Endothelial cell of umbilical vein (primary cell): ENCODE results near the gene FLNB. TPM values are rescaled to one million over a fixed set of nuclear protein-coding genes. Genes with fewer than 3 reads are reported as not detected.

ENCODE experiments used
- BruUV-seq: library from RNA; stranded (reverse); fragments of 400-500 nt; replicated peaks from 2 replicates; lab custom pipeline; 2021; lab: Mats Ljungman, UMichigan
- CTCF ChIA-PET: fragments of 300-600, 350-600 bp; sonication (Branson Sonifier 250); formaldehyde crosslinking; loops from one replicate; lab custom pipeline; 2021; ENCODE audit warnings: antibody characterized with exemption, inconsistent platforms; lab: Charles Lee
- POLR2A ChIA-PET: fragments of 300-600, 350-600 bp; sonication (Branson Sonifier 250); formaldehyde crosslinking; loops from one replicate; lab custom pipeline; 2021; ENCODE audit warnings: antibody characterized with exemption, inconsistent platforms; lab: Charles Lee
- DNase-seq: peaks from one replicate; pipeline ENCODE4 v3.0.0-alpha.2; 2011; ENCODE audit warnings: low read depth, low spot score
- FAIRE-seq: peaks from 2 replicates; lab custom pipeline; 2011; peaks lifted over from hg19 to GRCh38; lab: Jason Lieb, UNC
- H2AFZ ChIP-seq: 2 replicates; pipeline ENCODE4 v1.6.0; 2012; ENCODE audit warnings: low read depth, low read length, control low read depth, inconsistent platforms
- H3K27ac ChIP-seq: 2 replicates; pipeline ENCODE4 v1.5.1; 2011; ENCODE audit warnings: low read depth, mild to moderate bottlenecking, control low read depth, low read length, moderate library complexity; ENCODE audit not compliant: insufficient read depth
- H3K27me3 ChIP-seq, 2 experiments: 2 replicates each; pipeline versions ENCODE4 v1.6.0 to v1.6.1; 2011; ENCODE audit warnings: low read length in 2 of 2, mixed read lengths in 1 of 2; ENCODE audit not compliant: control insufficient read depth in 2 of 2, insufficient read depth in 2 of 2
- H3K36me3 ChIP-seq, 2 experiments: 2 replicates in 1 of 2; 3 replicates in 1 of 2; pipeline ENCODE4 v1.5.1; 2011; ENCODE audit warnings: low read length in 2 of 2, mild to moderate bottlenecking in 1 of 2, moderate library complexity in 1 of 2; ENCODE audit not compliant: control insufficient read depth in 2 of 2, insufficient read depth in 2 of 2; ENCODE audit errors: extremely low read depth in 1 of 2
- H3K4me1 ChIP-seq: 3 replicates; pipeline ENCODE4 v1.5.1; 2011; ENCODE audit warnings: mild to moderate bottlenecking, low read length; ENCODE audit not compliant: control insufficient read depth, insufficient read depth; ENCODE audit errors: extremely low read depth
- H3K4me2 ChIP-seq: 2 replicates; pipeline ENCODE4 v1.6.1; 2011; ENCODE audit warnings: low read length, control low read depth, mixed read lengths; ENCODE audit not compliant: insufficient read depth
- H3K4me3 ChIP-seq, 3 experiments: fragments of 200-600 bp in 1 of 3; sonication (generic), shearing (Covaris generic) in 1 of 3; replicated peaks in 1 of 3; 2 replicates each; pipeline ENCODE4 v1.5.1; 2011 to 2016; ENCODE audit warnings: control low read depth in 3 of 3, low read length in 3 of 3, mild to moderate bottlenecking in 2 of 3, inconsistent platforms in 1 of 3, low read depth in 1 of 3, moderate library complexity in 1 of 3; ENCODE audit not compliant: insufficient read depth in 1 of 3
- H3K79me2 ChIP-seq: 2 replicates; pipeline ENCODE4 v1.6.0; 2012; ENCODE audit warnings: low read length, inconsistent platforms; ENCODE audit not compliant: control insufficient read depth, insufficient read depth
- H3K9ac ChIP-seq: replicated peaks from 2 replicates; pipeline ENCODE3; 2011; ENCODE audit warnings: low read length, control low read depth; ENCODE audit not compliant: insufficient read depth; ENCODE audit errors: extremely low read depth
- H3K9me1 ChIP-seq: replicated peaks from 3 replicates; pipeline ENCODE4 v1.6.0; 2011; ENCODE audit warnings: mild to moderate bottlenecking, low read length; ENCODE audit not compliant: control insufficient read depth, insufficient read depth; ENCODE audit errors: extremely low read depth
- H3K9me3 ChIP-seq: replicated peaks from 2 replicates; pipeline ENCODE4 v1.5.1; 2012; ENCODE audit warnings: low read length, inconsistent platforms; ENCODE audit not compliant: control insufficient read depth, insufficient read depth
- H4K20me1 ChIP-seq: replicated peaks from 2 replicates; pipeline ENCODE3; 2011; ENCODE audit warnings: mild to moderate bottlenecking, low read length; ENCODE audit not compliant: control insufficient read depth, insufficient read depth; ENCODE audit errors: extremely low read depth
- EZH2 ChIP-seq: IDR thresholded peaks from 2 replicates; pipeline ENCODE4 v1.6.1; 2012; ENCODE audit warnings: borderline replicate concordance, low read depth, mild to moderate bottlenecking, moderate library complexity, low read length, inconsistent platforms; ENCODE audit not compliant: severe bottlenecking
- FOS ChIP-seq: IDR thresholded peaks from 2 replicates; pipeline ENCODE4 v1.6.1; 2011; ENCODE audit warnings: mild to moderate bottlenecking, low read length, moderate library complexity, borderline replicate concordance; ENCODE audit not compliant: insufficient read depth
- GATA2 ChIP-seq: IDR thresholded peaks from 2 replicates; pipeline ENCODE4 v1.7.0; 2011; ENCODE audit warnings: low read depth, mild to moderate bottlenecking, moderate library complexity, mixed read lengths, low read length; ENCODE audit not compliant: insufficient read length, insufficient read depth
- JUN ChIP-seq: IDR thresholded peaks from 2 replicates; pipeline ENCODE4 v1.6.1; 2011; ENCODE audit warnings: borderline replicate concordance, low read depth; ENCODE audit not compliant: insufficient read length, insufficient read depth
- MYC ChIP-seq: IDR thresholded peaks from one replicate; pipeline ENCODE4 v1.6.1; 2011; ENCODE audit warnings: mild to moderate bottlenecking, low read depth, low read length
- POLR2A ChIP-seq: IDR thresholded peaks from 2 replicates; pipeline ENCODE4 v1.6.1; 2012; ENCODE audit warnings: low read depth, mild to moderate bottlenecking, control low read depth, low read length
- POLR2AphosphoS5 ChIP-seq: IDR thresholded peaks from 2 replicates; pipeline ENCODE4 v1.6.1; 2012; ENCODE audit warnings: low read depth, mild to moderate bottlenecking, control low read depth, low read length, moderate library complexity; ENCODE audit not compliant: insufficient read depth
- dilution Hi-C: fragments of 300-500 bp; cut with MboI; formaldehyde crosslinking; loops from one replicate; pipeline ENCODE4 v1.15.0; 2019; ENCODE audit warnings: low sequenced_read_pairs; ENCODE audit not compliant: extremely low pct_ligation_motif_present
- intact Hi-C: fragments of 100-400 bp; cut with micrococcal nuclease; formaldehyde crosslinking; loops from one replicate; pipeline ENCODE4 v1.10.0; 2022
- polyA plus RNA-seq, 4 experiments: library from polyadenylated mRNA; depleted of rRNA in 3 of 4; stranded (reverse) in 3 of 4; unstranded in 1 of 4; fragments of >200 nt; gene quantifications; 2 replicates each; pipeline versions ENCODE4 v1.2.1 to v1.2.3, GENCODE V29; 2011 to 2012; ENCODE audit warnings: missing spikeins in 1 of 4
- total RNA-seq: library from RNA; stranded (reverse); gene quantifications from 2 replicates; pipeline ENCODE4 v1.2.3, GENCODE V29; 2021
- TF ChIP-seq, protein P1 (sequence below), 2 donors: IDR thresholded peaks; 1 replicate in 1 of 2; 2 replicates in 1 of 2; pipeline ENCODE4 v1.5.1; 2011; ENCODE audit warnings: low read length in 2 of 2, mild to moderate bottlenecking in 2 of 2, moderate library complexity in 2 of 2, control low read depth in 1 of 2, inconsistent platforms in 1 of 2, low read depth in 1 of 2; ENCODE audit not compliant: insufficient read depth in 1 of 2; ENCODE audit errors: extremely low read depth in 1 of 2
- TF ChIP-seq, protein P2 (sequence below): IDR thresholded peaks from 2 replicates; pipeline ENCODE4 v1.6.1; 2011; ENCODE audit not compliant: insufficient read depth, insufficient read length

Gene FLNB
- total and polyA plus RNA-seq, 2 donors (not counting 3 experiments of a cell fraction or from before 2014, with no cell fraction given) = 479 to 670 TPM

GRCh38 chr3:57962448-57962834 lies 45.8 kb upstream of the FLNB start:
- Histone ChIP-seq H3K27ac (no peak overlapping the region), H3K4me2 (no peak overlapping the region), H3K9me1 (no peaks in the 10 kb centered on the region), H3K4me1 (peaks cover 14% of the 10 kb centered on the region), H2AFZ (no peak overlapping the region), H3K36me3 (no peaks in the 10 kb centered on the region), H3K4me3 (no peak overlapping the region), H3K27me3 (no peaks in the 10 kb centered on the region), H3K79me2 (no peaks in the 10 kb centered on the region), H3K9me3 (no peaks in the 10 kb centered on the region), H3K9ac (no peak overlapping the region), H4K20me1 (no peaks in the 10 kb centered on the region)
- BruUV-seq = no TSS peak
- POLR2A ChIA-PET = interaction anchor here (0.6 kb wide), 1 partner anchor 58 kb away, joined by 3 read pairs; no protein-coding TSS in a partner anchor
- intact Hi-C loops = loop anchor here (1.0 kb wide), 1 partner anchor 155 kb away; no protein-coding TSS in a partner anchor
- CTCF ChIA-PET = interaction anchor here (0.7 to 2.6 kb wide), 31 partner anchors 8 to 254 kb away, joined by 3 to 21 read pairs (median 4); partner anchors contain the start of gene FLNB
- DNase-seq = no peak
- FAIRE-seq = no peak
- no peak for TF ChIP-seq EZH2
- TF ChIP-seq MYC = no peak
- TF ChIP-seq POLR2AphosphoS5 = no peak
- no peak for TF ChIP-seq FOS
- no peak for TF ChIP-seq JUN
- TF ChIP-seq, protein P1, sequence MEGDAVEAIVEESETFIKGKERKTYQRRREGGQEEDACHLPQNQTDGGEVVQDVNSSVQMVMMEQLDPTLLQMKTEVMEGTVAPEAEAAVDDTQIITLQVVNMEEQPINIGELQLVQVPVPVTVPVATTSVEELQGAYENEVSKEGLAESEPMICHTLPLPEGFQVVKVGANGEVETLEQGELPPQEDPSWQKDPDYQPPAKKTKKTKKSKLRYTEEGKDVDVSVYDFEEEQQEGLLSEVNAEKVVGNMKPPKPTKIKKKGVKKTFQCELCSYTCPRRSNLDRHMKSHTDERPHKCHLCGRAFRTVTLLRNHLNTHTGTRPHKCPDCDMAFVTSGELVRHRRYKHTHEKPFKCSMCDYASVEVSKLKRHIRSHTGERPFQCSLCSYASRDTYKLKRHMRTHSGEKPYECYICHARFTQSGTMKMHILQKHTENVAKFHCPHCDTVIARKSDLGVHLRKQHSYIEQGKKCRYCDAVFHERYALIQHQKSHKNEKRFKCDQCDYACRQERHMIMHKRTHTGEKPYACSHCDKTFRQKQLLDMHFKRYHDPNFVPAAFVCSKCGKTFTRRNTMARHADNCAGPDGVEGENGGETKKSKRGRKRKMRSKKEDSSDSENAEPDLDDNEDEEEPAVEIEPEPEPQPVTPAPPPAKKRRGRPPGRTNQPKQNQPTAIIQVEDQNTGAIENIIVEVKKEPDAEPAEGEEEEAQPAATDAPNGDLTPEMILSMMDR (IDR thresholded peaks at IDR 0.05; ENCODE audit: extremely low read depth in 1 of 2, insufficient read depth in 1 of 2, low read depth in 1 of 2, low read length in 2 of 2) = no peak
- TF ChIP-seq GATA2 = no peak
- TF ChIP-seq POLR2A = no peak
- TF ChIP-seq, protein P2, sequence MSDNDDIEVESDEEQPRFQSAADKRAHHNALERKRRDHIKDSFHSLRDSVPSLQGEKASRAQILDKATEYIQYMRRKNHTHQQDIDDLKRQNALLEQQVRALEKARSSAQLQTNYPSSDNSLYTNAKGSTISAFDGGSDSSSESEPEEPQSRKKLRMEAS = no peak
- dilution Hi-C loops = no loop called here
